NCI-H2227 (cell line): ENCODE measurements around the gene C17orf67.

Experiments used
- DNase-seq: peaks from one replicate; lab custom pipeline; 2025; ENCODE audit not compliant: unreplicated experiment; lab: John Stamatoyannopoulos, UW

Gene C17orf67

DNA sequence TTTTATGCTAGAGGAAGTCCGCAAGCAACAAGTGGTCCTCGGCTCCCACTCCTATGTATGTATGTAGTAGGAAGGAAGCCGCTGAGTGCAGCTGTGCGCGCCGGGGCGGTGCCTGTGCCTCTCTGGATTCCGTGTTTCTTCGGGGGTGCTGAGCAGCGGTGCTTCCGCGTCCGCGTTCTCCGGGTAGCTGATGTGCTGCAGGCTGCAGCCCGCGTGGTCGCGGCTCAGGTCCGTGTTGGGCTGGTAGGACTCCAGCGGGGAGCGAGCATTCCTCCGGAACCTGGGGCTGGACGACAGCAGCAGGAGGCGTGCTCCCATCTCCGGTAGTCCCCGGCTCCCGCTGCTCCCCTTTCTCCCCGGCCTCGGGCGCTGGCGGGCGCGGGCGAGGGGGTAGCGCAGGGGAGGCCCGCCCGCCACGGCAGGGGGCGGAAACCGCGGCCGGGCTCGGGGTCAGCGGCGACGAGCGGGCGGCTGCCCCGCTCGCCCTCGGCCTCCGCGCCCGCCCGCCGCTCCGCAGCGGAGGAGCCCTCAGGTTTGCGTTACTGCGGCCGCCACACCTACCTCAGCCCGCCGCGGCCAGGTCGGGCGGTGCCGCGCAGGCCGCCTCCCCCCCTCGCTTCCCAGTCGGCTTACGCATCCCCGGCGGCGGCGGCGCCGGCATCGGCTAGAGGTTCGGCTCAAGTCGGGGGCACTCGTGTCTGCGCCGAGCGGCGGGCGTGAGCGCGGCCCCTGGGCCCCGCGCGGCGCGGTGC is 487 bp downstream of the C17orf67 start:
- DNase-seq = peak; percentile 94

DNA sequence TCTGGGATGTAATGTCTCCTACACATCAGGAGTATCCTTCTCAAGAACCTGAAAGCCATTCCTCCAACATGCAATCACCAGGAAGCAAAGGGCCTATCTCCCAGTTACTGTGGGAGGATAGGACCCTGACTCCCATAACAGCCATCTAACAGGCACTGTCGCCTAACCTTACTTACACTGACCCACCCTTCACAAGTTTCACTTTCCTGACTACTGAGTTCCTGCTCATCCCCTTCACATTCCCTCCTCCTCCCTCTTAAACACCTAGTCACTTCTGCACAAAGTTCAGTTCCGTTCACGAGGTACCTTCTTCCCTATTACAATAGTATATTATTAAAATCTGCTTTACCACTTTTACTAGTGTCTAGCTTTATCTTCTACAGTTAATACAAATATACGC is 1.3 kb downstream of the C17orf67 start:
- no peak for DNase-seq

DNA sequence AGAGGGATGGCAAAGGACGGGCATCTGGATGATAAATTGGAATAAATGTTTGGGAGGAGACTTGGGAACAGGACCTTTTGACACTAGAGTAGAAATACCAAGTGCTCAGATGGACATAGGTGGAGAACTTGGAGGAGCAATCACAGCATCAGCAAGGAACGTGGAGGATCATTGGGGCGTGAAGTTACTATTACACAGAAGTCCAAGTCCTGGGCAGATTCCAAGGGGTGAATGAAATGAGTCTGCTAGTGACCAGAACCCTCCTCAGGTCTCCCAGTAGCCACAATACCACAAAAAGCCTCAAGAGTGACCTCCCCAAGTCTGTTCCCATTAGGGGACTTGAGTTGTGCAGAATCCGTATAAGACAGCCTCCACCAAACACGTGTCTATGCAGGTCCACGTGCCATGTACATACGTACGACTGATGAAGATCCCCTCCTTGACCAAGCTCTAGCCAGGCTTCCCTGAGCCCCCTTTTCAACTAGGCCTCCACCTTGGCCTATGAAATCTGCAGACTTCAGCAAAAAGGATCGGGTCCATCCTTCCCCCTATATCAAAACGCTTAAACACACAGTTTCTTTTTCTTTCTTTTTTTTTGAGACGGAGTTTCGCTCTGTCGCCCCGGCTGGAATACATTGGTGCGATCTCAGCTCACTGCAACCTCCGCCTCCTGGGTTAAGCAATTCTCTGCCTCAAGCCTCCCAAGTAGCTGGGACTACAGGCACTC is 2.2 kb downstream of the C17orf67 start:
- DNase-seq = no peak

DNA sequence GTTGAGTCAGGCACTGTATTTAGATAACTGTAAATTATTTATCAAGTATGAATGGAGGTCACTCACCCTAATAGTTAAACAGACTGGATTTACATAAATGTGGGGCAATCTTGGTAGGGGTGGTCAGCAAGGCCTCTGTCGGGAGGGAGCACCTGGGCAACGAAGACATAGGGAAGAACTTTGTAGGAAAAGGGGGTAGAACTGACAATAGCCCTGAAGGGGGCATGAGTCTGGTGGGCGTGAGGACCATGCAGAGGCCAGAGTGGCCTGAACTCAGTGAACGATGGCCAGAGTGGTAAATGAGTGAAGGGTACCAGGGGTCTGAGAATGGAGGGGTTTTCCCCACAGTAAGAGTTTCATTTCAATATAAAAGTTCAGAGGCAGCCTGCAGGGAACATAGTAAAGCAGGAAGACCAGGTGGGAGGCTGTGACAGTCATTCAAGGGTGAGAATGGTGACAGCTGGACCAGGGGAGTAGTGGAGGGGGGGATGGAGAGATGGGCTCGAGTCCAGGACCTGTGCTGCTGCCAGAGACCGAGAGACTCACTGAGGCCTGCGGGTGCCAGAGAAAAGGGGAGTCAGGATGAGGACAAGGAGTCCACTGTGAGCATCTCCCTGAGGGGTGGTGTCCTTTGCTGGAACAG is 2.9 kb downstream of the C17orf67 start:
- DNase-seq = no peak

DNA sequence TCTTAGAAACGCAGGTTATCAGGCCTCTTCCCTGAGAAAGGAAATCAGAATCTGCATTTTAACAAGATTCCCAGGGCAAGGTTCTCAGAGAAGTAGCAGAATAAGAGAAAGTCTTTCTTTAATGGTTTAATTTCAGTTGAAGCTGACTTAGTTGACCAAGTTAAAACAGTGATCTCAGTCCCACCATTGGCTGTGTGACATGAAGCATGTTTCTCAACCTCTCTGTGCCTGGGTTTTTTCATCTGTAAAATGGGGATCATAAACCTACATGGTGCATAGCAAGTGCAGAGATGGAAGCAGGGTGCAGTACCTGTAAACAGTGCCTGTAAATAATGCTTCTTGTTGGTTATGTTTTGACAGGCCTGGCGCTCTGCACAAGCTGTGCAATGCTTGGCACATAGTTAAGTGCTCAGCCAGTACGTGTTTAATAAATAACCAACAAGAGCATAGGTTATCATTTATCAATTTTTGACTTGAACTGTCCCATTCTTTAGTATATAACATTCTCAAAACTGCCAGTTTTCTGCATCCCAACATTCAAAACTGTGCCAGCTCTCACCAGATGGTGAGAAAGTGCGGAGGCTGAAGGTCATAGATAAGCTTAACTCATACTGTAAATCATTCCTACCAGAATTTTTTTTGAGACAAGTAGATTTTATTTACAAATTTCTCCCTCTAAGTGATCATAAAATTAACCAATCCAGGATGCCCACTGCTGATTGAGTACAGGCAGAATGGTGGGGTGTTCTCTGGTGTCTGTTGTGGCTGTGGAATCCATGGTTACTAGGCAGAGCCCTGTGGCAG is 6.9 kb downstream of the C17orf67 start:
- no peak for DNase-seq

DNA sequence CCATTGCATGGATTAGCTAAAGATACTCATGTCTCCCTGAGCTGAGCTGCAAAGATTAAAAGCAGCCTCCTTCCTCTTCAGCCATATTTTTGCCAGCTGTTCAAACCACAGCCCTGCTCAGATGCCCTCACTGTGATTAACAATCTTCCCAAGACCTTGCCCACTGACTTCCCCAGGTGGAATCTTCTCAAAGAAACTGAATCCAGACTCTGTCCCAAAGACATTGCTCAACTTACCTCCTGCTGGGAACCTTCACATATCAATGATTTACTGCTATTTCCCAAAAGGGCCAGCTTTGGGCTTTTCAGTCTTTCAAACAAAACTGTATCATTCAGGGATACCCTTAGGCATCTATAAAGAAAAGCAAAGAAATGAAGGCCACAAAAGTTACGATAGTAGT is 9.2 kb downstream of the C17orf67 start:
- no peak for DNase-seq

DNA sequence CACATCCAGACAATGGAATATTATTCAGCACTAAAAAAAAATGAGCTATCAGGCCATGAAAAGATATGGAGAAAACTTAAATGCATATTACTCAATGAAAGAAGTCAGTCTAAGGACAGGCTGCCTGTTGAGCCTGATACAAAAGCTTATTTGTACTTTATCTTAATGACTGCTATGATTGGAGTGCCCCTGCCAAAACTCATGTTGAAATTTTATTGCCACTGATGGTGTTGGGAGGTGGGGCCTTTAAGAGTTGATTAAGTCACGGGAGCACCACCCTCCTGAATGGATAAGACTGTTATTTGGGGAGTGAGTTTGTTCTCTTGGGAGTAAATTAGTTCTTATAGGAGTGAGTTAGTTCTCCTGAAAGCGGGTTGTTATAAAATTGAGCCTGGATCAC is 9.9 kb downstream of the C17orf67 start:
- DNase-seq = no peak

DNA sequence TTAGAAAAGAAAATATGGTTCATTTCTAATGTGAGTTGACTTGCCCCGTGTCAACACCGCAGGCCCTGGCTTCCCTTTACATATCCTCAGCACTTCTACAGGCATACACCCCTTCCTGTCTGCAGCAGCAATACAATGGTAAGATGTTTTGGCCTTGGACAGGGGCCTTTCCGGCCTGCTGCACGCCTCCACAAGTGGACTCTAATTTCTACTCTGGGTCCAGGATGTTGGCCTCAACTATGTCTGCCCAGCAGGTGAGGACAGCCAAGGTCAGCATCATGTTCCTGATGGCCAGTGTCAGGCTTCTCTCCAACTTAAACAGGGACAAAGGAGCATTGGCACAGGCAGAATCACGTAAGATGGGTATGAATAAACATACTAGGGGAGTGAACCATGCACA is 11.0 kb downstream of the C17orf67 start:
- no peak for DNase-seq

DNA sequence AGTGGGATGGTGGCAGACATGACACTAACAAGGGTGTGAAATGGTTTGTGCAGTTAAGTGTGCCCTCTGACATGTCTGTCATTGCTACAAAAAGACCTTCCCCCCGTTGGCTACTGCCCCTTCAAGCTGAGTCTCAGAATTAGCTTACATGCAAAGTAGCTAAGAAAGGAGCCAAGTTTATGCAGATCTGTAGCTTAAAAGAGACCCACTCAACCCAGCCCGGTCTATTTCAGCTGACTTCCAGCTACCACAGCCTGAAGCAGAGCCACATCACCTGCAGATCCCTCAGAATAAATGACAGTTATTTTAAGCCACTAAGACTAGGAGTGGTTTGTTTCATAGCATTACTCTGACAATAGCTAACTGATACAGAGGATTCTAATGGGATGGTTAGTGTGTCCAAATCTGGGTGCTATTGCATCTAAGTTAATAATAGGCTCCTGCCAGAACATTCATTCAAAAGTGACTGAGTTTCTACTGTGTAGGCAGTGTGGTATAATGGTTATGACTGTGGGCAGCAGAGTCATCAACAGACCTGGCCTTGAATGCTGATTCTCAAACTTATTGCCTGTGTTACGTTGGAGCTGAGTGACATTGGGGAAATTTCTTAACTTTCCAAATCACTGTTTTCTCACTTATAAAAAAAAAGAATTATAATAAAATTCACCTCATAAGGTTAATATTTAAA is 11.7 kb downstream of the C17orf67 start:
- no peak for DNase-seq

DNA sequence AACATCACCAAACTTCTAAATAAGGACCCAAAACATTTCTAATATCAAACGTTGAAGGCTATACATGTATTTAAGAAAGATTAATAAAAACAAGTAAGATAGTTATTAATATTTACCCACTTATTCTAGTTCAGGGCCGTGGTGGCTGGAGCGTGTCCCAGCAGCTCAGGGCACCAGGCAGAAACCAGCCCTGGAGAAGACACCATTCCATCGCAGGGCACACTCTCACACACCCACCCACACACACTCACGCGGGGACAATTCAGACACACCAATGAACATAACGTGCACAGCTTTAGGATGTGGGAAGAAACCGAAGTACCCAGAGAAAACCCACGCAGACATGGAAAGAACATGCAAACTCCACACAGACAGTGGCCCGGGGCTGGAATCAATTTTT is 13.5 kb downstream of the C17orf67 start:
- no peak for DNase-seq

DNA sequence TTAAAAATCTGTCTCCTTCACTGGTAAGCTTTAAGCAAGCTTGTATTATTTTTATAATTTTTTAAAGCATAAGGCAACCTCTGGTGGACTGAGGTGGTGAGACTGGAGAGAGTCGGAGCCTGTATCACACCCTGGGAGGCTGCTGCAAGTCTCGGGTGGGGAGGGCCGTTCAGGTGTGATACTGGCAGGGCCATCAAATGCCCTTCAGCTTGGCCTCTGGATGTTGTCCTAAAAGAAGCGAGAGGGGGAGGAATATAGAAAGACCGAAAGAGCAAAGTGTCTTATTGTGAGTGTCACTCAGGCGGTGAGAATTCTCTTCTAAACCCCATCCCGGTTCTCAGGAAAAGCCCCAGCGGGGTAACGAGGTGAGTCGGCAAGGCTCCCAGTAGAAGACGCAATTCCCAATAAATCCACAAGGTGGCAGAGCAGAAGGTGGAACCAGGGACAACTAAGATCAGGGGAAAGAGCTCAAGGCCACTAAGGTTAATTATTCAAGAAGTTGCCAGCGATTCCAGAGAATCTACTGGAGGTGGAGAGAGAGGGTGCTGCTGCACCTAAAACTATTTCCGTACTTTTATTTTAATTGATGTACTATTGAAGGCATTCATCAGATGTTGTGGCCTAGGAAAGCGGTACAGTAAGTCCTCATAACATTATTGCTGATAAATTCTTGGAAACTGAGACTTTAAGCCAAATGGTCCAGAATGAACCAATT is 14.1 kb downstream of the C17orf67 start:
- peak; percentile 84 for DNase-seq

DNA sequence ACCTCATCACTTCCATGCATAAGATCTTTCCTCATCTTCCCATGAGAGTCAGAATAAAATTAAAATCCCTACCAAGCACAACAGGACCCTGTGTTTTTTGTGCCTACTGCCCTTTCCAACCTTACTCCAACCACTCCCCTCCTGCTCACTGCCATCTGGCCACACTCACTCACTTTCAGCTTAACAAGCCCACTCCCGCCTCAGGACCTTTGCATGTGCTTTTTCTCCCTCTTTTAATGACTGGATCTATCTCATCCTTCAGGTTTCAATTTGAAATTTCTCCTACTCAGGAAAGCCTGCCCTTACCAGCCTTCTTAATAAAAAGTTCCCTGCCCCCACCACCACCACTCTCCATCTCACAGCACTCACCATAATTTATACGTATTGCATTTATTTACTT is 14.7 kb downstream of the C17orf67 start:
- no peak for DNase-seq

DNA sequence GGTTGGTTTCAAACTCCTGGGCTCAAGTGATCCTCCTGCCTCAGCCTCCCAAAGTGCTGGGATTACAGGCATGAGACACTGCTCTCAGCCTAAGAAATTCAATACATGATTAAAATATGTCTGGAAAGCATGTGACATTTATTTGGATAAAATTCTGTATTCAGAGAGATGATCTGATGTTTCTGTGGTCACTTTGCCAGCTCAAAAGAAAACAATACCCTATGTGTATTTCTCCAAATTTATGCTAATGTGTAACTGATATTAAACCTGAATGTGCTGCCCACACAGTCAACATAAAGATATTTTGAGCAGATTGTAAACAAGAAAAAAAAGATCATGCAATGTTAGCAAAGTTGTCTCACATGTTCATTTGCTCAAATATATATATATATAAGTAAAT is 16.7 kb downstream of the C17orf67 start:
- DNase-seq = no peak

DNA sequence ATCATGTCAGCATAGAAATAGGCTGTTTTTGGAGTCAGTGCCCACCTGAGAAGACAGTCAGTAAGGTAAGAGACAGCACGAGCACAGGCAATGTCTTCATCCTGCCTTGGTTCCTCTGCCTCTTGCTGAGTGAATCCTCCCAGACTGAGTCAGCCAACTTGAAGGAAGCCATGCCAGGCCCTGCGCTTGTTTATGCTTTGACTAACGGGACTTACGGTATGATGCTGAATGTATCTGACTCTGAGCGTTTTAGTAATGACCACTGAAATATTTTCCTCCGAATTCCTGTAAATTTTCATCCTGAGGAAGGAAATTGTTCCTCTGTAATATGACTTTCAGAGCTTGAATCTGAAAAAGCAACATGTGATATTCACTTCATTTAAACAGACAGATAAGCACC is 18.0 kb downstream of the C17orf67 start:
- no peak for DNase-seq

DNA sequence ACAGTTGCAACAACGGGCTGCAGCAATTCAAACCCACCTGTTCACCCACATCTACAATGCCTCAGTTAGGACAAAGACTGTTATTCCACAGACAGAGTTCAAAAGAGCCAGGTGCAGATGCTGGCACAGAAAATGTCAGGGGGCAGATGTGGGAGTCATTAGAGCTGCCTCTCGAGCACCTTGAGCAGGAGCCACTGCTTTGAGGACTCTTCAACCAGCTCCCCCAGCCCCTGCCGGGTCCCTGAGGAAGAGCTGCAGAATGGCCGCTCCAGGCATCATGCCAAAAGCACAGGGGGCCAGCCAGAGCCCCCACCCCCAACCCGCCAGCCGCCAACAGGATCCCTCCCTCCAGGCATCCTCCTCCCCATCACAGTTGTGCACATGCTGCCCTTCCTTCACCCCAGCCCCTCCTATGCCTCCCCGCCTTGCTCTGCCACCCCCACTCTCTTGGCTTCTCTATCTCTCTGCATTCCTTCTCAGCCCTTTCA is 20.8 kb downstream of the C17orf67 start:
- peak; percentile 54 for DNase-seq

DNA sequence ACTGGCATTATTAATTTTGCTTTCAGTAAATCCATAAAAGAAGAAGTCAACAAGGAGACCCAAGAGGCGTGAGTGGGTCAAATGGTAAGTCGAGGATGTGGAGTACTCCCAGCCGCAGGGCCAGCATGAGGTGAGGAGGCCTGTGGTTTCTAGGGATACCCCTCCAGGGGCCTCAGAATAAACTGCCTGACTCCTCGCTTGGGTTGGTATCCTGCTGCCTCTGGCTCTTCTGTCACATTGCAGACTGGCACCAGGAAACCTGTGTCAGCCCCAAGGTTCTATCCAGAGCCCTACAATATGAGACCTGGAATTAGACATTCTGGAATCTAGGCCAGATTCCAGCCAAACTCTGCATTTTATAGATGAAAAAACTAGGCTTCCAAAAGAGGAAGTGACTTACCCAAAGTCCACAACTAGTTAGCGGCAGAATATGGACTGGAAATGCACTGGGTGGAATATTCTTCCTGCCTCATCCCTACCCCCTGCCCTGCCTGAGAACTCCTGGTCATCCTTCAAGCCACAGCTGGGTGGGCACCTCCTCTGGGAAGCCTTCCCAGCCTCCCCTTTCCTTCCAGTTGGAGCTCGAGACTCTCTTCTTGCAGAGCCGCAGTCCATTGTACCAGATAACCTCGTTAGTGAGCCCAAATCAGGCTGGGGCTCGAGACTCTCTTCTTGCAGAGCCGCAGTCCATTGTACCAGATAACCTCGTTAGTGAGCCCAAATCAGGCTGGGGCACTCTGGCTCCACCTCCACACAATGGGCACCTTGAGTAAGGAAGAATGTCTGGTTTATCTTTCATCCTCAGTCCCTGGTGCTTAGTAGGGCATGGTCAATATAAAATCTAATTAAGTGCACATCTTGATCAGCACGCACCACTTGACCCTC is 22.6 kb downstream of the C17orf67 start:
- no peak for DNase-seq

DNA sequence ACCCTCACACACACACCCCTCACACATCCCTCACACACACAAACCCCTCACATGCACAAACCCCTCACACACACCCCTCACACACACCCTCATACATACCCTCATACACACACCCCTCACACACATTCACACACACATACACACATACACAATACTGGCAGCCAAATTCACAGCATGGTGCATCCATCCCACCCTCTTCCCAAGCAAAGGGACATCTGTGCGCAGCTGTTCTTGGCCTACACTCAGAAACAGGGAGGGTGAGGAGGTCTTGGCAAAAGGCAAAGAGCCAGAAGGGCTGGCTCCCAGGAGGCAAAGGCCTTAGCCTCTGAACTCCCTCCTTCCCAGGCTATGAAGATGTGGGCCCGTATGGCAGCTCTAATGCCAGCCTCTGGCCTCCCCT is 23.4 kb downstream of the C17orf67 start:
- DNase-seq = no peak

DNA sequence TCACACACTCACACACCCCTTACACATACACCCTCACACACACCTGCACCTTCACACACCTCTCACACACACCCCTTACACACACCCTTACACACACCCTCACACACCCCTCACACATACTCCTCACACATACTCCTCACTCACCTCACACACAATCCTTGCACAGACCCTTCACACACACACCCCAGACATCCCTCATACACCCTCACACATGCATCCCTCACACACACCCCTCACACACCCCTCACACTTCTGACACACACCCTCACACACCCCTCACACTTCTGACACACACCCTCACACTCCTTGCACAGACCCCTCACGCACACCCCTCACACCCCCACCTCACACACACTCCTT is 23.9 kb downstream of the C17orf67 start:
- DNase-seq = no peak
